Mucosa of stomach (tissue), 1 donor: ENCODE results near the gene MACROD1.

Source experiments
- H3K27me3 ChIP-seq: one replicate; pipeline ENCODE4 v1.7.0; 2013; ENCODE audit warnings: mild to moderate bottlenecking, low read length; ENCODE audit not compliant: control insufficient read depth, insufficient read depth
- H3K36me3 ChIP-seq: one replicate; pipeline ENCODE4 v1.7.0; 2013; ENCODE audit warnings: low read length; ENCODE audit not compliant: control insufficient read depth, insufficient read depth
- H3K4me1 ChIP-seq: one replicate; pipeline ENCODE4 v1.7.0; 2013; ENCODE audit warnings: mild to moderate bottlenecking, low read length; ENCODE audit not compliant: control insufficient read depth, insufficient read depth
- H3K4me3 ChIP-seq: one replicate; pipeline ENCODE4 v1.7.0; 2013; ENCODE audit warnings: low read length
- H3K9ac ChIP-seq: one replicate; pipeline ENCODE4 v1.7.0; 2013; ENCODE audit warnings: mild to moderate bottlenecking, low read length, moderate library complexity
- H3K9me3 ChIP-seq: one replicate; pipeline ENCODE4 v1.7.0; 2013; ENCODE audit warnings: mild to moderate bottlenecking, low read length, moderate library complexity; ENCODE audit not compliant: control insufficient read depth
- donor health status: Pancreatic carcinoma.

The MACROD1 gene

GRCh38 chr11:64109332-64109731 is 56.6 kb downstream of the MACROD1 start:
- Histone ChIP-seq H3K9me3 (no peaks in the 10 kb centered on the region), H3K27me3 (no peaks in the 10 kb centered on the region), H3K4me1 (no peaks in the 10 kb centered on the region), H3K9ac (no peak overlapping the region), H3K36me3 (no peaks in the 10 kb centered on the region), H3K4me3 (no peak overlapping the region)

GRCh38 chr11:64107303-64107702 is 58.6 kb downstream of the MACROD1 start:
- Histone ChIP-seq H3K4me1 (no peaks in the 10 kb centered on the region), H3K4me3 (no peak overlapping the region), H3K27me3 (no peaks in the 10 kb centered on the region), H3K9me3 (no peaks in the 10 kb centered on the region), H3K36me3 (no peaks in the 10 kb centered on the region), H3K9ac (no peak overlapping the region)

- H3K4me3 ChIP-seq = no peak overlapping the region
- no peaks in the 10 kb centered on the region for H3K27me3 ChIP-seq
- no peaks in the 10 kb centered on the region for H3K36me3 ChIP-seq
- H3K9ac ChIP-seq = no peak overlapping the region
- H3K4me1 ChIP-seq = no peaks in the 10 kb centered on the region
- H3K9me3 ChIP-seq = no peaks in the 10 kb centered on the region
Observed at GRCh38 chr11:64104632-64105031, 61.3 kb downstream of the MACROD1 start.

- H3K36me3 ChIP-seq = no peaks in the 10 kb centered on the region
- no peaks in the 10 kb centered on the region for H3K4me1 ChIP-seq
- no peaks in the 10 kb centered on the region for H3K9me3 ChIP-seq
- H3K9ac ChIP-seq = no peak overlapping the region
- no peaks in the 10 kb centered on the region for H3K27me3 ChIP-seq
- no peak overlapping the region for H3K4me3 ChIP-seq
Observed at GRCh38 chr11:64103277-64103985, 62.5 kb downstream of the MACROD1 start.

GRCh38 chr11:64102005-64102738 is 63.7 kb downstream of the MACROD1 start:
- Histone ChIP-seq H3K4me1 (no peaks in the 10 kb centered on the region), H3K9me3 (no peaks in the 10 kb centered on the region), H3K27me3 (no peaks in the 10 kb centered on the region), H3K36me3 (no peaks in the 10 kb centered on the region), H3K9ac (no peak overlapping the region), H3K4me3 (no peak overlapping the region)

- H3K27me3 ChIP-seq = no peaks in the 10 kb centered on the region
- no peaks in the 10 kb centered on the region for H3K4me1 ChIP-seq
- no peaks in the 10 kb centered on the region for H3K36me3 ChIP-seq
- H3K4me3 ChIP-seq = no peak overlapping the region
- no peak overlapping the region for H3K9ac ChIP-seq
- H3K9me3 ChIP-seq = no peaks in the 10 kb centered on the region
Observed at GRCh38 chr11:64101461-64101860, 64.5 kb downstream of the MACROD1 start.

- Histone ChIP-seq H3K27me3 (no peaks in the 10 kb centered on the region), H3K9ac (no peak overlapping the region), H3K36me3 (no peaks in the 10 kb centered on the region), H3K4me3 (no peak overlapping the region), H3K4me1 (no peaks in the 10 kb centered on the region), H3K9me3 (no peaks in the 10 kb centered on the region)
Observed at GRCh38 chr11:64100782-64101353, 65.0 kb downstream of the MACROD1 start.

- H3K27me3 ChIP-seq = no peaks in the 10 kb centered on the region
- no peaks in the 10 kb centered on the region for H3K4me1 ChIP-seq
- no peak overlapping the region for H3K4me3 ChIP-seq
- no peak overlapping the region for H3K9ac ChIP-seq
- H3K9me3 ChIP-seq = no peaks in the 10 kb centered on the region
- no peaks in the 10 kb centered on the region for H3K36me3 ChIP-seq
Observed at GRCh38 chr11:64100360-64100759, 65.6 kb downstream of the MACROD1 start.

- no peaks in the 10 kb centered on the region for H3K36me3 ChIP-seq
- H3K27me3 ChIP-seq = no peaks in the 10 kb centered on the region
- H3K9ac ChIP-seq = no peak overlapping the region
- H3K4me1 ChIP-seq = no peaks in the 10 kb centered on the region
- no peaks in the 10 kb centered on the region for H3K9me3 ChIP-seq
- no peak overlapping the region for H3K4me3 ChIP-seq
Observed at GRCh38 chr11:64099436-64099835, 66.5 kb downstream of the MACROD1 start.

- Histone ChIP-seq H3K9ac (no peak overlapping the region), H3K4me1 (no peaks in the 10 kb centered on the region), H3K4me3 (no peak overlapping the region), H3K36me3 (no peaks in the 10 kb centered on the region), H3K27me3 (no peaks in the 10 kb centered on the region), H3K9me3 (no peaks in the 10 kb centered on the region)
Observed at GRCh38 chr11:64098318-64098831, 67.5 kb downstream of the MACROD1 start.

- H3K4me1 ChIP-seq = no peaks in the 10 kb centered on the region
- no peak overlapping the region for H3K9ac ChIP-seq
- H3K36me3 ChIP-seq = no peaks in the 10 kb centered on the region
- H3K4me3 ChIP-seq = no peak overlapping the region
- H3K9me3 ChIP-seq = no peaks in the 10 kb centered on the region
- no peaks in the 10 kb centered on the region for H3K27me3 ChIP-seq
Observed at GRCh38 chr11:64097468-64098317, 68.2 kb downstream of the MACROD1 start.
